Fibroblast of lung (primary cell): Measurements from ENCODE around the gene KRTAP5-1. TPM values are rescaled to one million over a fixed set of nuclear protein-coding genes. Genes with fewer than 3 reads are reported as not detected.

Source experiments
- DNase-seq, 2 donors: peaks; one replicate each; pipeline versions ENCODE4 v3.0.0 to v3.0.0-alpha.2; 2010; ENCODE audit warnings: low read depth in 2 of 2
- H2AFZ ChIP-seq: 2 replicates; pipeline ENCODE4 v1.5.1; 2012; ENCODE audit warnings: low read length, control low read depth, inconsistent platforms
- H3K27ac ChIP-seq: 2 replicates; pipeline ENCODE4 v1.5.1; 2011; ENCODE audit warnings: low read length, control low read depth; ENCODE audit not compliant: insufficient read depth
- H3K27me3 ChIP-seq: 2 replicates; pipeline ENCODE4 v1.5.1; 2011; ENCODE audit warnings: mild to moderate bottlenecking, low read length; ENCODE audit not compliant: control insufficient read depth, insufficient read depth
- H3K36me3 ChIP-seq: 2 replicates; pipeline ENCODE4 v1.5.1; 2011; ENCODE audit warnings: low read length; ENCODE audit not compliant: control insufficient read depth, insufficient read depth
- H3K4me1 ChIP-seq: 2 replicates; pipeline ENCODE4 v1.5.1; 2011; ENCODE audit warnings: low read length; ENCODE audit not compliant: control insufficient read depth, insufficient read depth; ENCODE audit errors: extremely low read depth
- H3K4me2 ChIP-seq: 2 replicates; pipeline ENCODE4 v1.5.1; 2011; ENCODE audit warnings: low read length, control low read depth; ENCODE audit not compliant: insufficient read depth; ENCODE audit errors: extremely low read depth
- H3K4me3 ChIP-seq, 4 experiments: fragments of 200-600 bp in 1 of 4; sonication (generic) in 1 of 4; replicated peaks in 1 of 4; 2 replicates each; pipeline ENCODE4 v1.5.1; 2011 to 2016; ENCODE audit warnings: low read length in 4 of 4, low read depth in 3 of 4, mild to moderate bottlenecking in 3 of 4, control low read depth in 2 of 4, inconsistent platforms in 1 of 4, mixed read lengths in 1 of 4; ENCODE audit not compliant: insufficient read depth in 1 of 4; ENCODE audit errors: control extremely low read depth in 1 of 4
- H3K79me2 ChIP-seq: 2 replicates; pipeline ENCODE4 v1.5.1; 2012; ENCODE audit warnings: mild to moderate bottlenecking, low read length, inconsistent platforms; ENCODE audit not compliant: control insufficient read depth, insufficient read depth
- H3K9ac ChIP-seq: 2 replicates; pipeline ENCODE4 v1.5.1; 2011; ENCODE audit warnings: mild to moderate bottlenecking, low read length, control low read depth; ENCODE audit not compliant: insufficient read depth
- H3K9me3 ChIP-seq: 2 replicates; pipeline ENCODE4 v1.5.1; 2012; ENCODE audit warnings: low read depth, low read length; ENCODE audit not compliant: control insufficient read depth, insufficient read depth
- H4K20me1 ChIP-seq: 2 replicates; pipeline ENCODE4 v1.5.1; 2011; ENCODE audit warnings: low read length; ENCODE audit not compliant: control insufficient read depth, insufficient read depth; ENCODE audit errors: extremely low read depth
- CTCF ChIP-seq, 2 donors: IDR thresholded peaks in 1 of 2; conservative IDR thresholded peaks in 1 of 2; 1 replicate in 1 of 2; 2 replicates in 1 of 2; pipeline ENCODE4 v1.5.1; 2011 to 2012; ENCODE audit warnings: low read length in 2 of 2, control low read depth in 1 of 2, inconsistent platforms in 1 of 2, low read depth in 1 of 2, mild to moderate bottlenecking in 1 of 2
- EZH2 ChIP-seq: IDR thresholded peaks from 2 replicates; pipeline ENCODE4 v1.5.1; 2012; ENCODE audit warnings: low read length, control low read depth, mild to moderate bottlenecking; ENCODE audit errors: missing control alignments
- polyA plus RNA-seq, 2 donors: library from polyadenylated mRNA; depleted of rRNA in 1 of 2; stranded (reverse) in 1 of 2; unstranded in 1 of 2; fragments of >200 nt; gene quantifications; 2 replicates each; pipeline ENCODE4 v1.2.1, GENCODE V29; 2011 to 2012; ENCODE audit warnings: missing spikeins in 1 of 2
- total RNA-seq: library from RNA; depleted of rRNA; stranded (reverse); fragments of >200 nt; gene quantifications from 2 replicates; pipeline ENCODE4 v1.2.1, GENCODE V29; 2014

KRTAP5-1 gene
- total and polyA plus RNA-seq, 2 donors (not counting 1 experiment from before 2014, with no cell fraction given): not detected

GRCh38 chr11:1566381-1567051 lies 18.6 kb downstream of the KRTAP5-1 start:
- H3K4me1 ChIP-seq: no peaks in the 10 kb centered on the region
- H3K4me3 ChIP-seq: no peak overlapping the region
- TF ChIP-seq EZH2 (no peak), CTCF (conservative IDR thresholded peaks at IDR 0.05 in 1 of 2, IDR thresholded peaks at IDR 0.05 in 1 of 2; ENCODE audit: low read depth in 1 of 2, low read length in 2 of 2) (peak in 1 of 2 donors; percentile 7)
- H3K4me2 ChIP-seq: no peak overlapping the region
- H3K79me2 ChIP-seq: no peaks in the 10 kb centered on the region
- no peak overlapping the region for H3K9ac ChIP-seq
- no peak overlapping the region for H3K27ac ChIP-seq
- no peak for DNase-seq
- H3K27me3 ChIP-seq: peaks cover 12% of the 10 kb centered on the region
- no peaks in the 10 kb centered on the region for H3K9me3 ChIP-seq
- no peaks in the 10 kb centered on the region for H4K20me1 ChIP-seq
- no peaks in the 10 kb centered on the region for H3K36me3 ChIP-seq
- no peak overlapping the region for H2AFZ ChIP-seq

GRCh38 chr11:1565904-1566247 lies 19.2 kb downstream of the KRTAP5-1 start:
- no peak overlapping the region for H3K4me2 ChIP-seq
- H3K36me3 ChIP-seq: no peaks in the 10 kb centered on the region
- no peaks in the 10 kb centered on the region for H3K9me3 ChIP-seq
- no peak overlapping the region for H2AFZ ChIP-seq
- no peaks in the 10 kb centered on the region for H4K20me1 ChIP-seq
- peaks cover 7% of the 10 kb centered on the region for H3K27me3 ChIP-seq
- DNase-seq: no peak
- no peak overlapping the region for H3K9ac ChIP-seq
- H3K4me3 ChIP-seq: no peak overlapping the region
- TF ChIP-seq EZH2 (no peak), CTCF (conservative IDR thresholded peaks at IDR 0.05 in 1 of 2, IDR thresholded peaks at IDR 0.05 in 1 of 2; ENCODE audit: low read depth in 1 of 2, low read length in 2 of 2) (no peak)
- no peak overlapping the region for H3K27ac ChIP-seq
- no peaks in the 10 kb centered on the region for H3K79me2 ChIP-seq
- no peaks in the 10 kb centered on the region for H3K4me1 ChIP-seq

GRCh38 chr11:1565173-1565903 lies 19.7 kb downstream of the KRTAP5-1 start:
- Histone ChIP-seq H2AFZ (no peak overlapping the region), H3K9me3 (no peaks in the 10 kb centered on the region), H3K79me2 (no peaks in the 10 kb centered on the region), H3K36me3 (no peaks in the 10 kb centered on the region), H3K27ac (no peak overlapping the region), H3K4me3 (no peak overlapping the region), H4K20me1 (no peaks in the 10 kb centered on the region), H3K4me2 (no peak overlapping the region), H3K27me3 (peaks cover 3% of the 10 kb centered on the region), H3K4me1 (no peaks in the 10 kb centered on the region), H3K9ac (no peak overlapping the region)
- TF ChIP-seq EZH2 (no peak), CTCF (conservative IDR thresholded peaks at IDR 0.05 in 1 of 2, IDR thresholded peaks at IDR 0.05 in 1 of 2; ENCODE audit: low read depth in 1 of 2, low read length in 2 of 2) (no peak)
- DNase-seq: no peak
